Measurements from ENCODE around the gene C1orf116. TPM values are rescaled to one million over a fixed set of nuclear protein-coding genes. Genes with fewer than 3 reads are reported as not detected.

C1orf116 gene
- total and polyA plus RNA-seq, 10 of the 15 experiments (the other 5 are each of a cell fraction or from before 2014, with no cell fraction given): 0.01 to 0.08 TPM; not detected in 8

GRCh38 chr1:207059881-207060280, 27.3 kb upstream of the C1orf116 start (continued):
- TF ChIP-seq, protein P1, sequence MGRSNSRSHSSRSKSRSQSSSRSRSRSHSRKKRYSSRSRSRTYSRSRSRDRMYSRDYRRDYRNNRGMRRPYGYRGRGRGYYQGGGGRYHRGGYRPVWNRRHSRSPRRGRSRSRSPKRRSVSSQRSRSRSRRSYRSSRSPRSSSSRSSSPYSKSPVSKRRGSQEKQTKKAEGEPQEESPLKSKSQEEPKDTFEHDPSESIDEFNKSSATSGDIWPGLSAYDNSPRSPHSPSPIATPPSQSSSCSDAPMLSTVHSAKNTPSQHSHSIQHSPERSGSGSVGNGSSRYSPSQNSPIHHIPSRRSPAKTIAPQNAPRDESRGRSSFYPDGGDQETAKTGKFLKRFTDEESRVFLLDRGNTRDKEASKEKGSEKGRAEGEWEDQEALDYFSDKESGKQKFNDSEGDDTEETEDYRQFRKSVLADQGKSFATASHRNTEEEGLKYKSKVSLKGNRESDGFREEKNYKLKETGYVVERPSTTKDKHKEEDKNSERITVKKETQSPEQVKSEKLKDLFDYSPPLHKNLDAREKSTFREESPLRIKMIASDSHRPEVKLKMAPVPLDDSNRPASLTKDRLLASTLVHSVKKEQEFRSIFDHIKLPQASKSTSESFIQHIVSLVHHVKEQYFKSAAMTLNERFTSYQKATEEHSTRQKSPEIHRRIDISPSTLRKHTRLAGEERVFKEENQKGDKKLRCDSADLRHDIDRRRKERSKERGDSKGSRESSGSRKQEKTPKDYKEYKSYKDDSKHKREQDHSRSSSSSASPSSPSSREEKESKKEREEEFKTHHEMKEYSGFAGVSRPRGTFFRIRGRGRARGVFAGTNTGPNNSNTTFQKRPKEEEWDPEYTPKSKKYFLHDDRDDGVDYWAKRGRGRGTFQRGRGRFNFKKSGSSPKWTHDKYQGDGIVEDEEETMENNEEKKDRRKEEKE (IDR thresholded peaks at IDR 0.05): no peak

GRCh38 chr1:207058878-207059867, 26.6 kb upstream of the C1orf116 start:
- H3K79me2 ChIP-seq (ENCODE audit: control insufficient read depth, insufficient read depth, low read length): no peaks in the 10 kb centered on the region
- H3K9me3 ChIP-seq (replicated peaks; ENCODE audit: control insufficient read depth, insufficient read depth, low read length): no peaks in the 10 kb centered on the region
- ChIA-PET SMC1A (ENCODE audit: uncharacterized antibody, unreplicated experiment) (interaction anchor here (1.2 kb wide), 1 partner anchor 346 kb away, joined by 3 read pairs; no protein-coding TSS in a partner anchor), CTCF (interaction anchor here (0.7 to 3.7 kb wide), 5 partner anchors 9 to 23 kb away, joined by 3 to 15 read pairs (median 5); no protein-coding TSS in a partner anchor), POLR2A (no interaction called here), RAD21 (ENCODE audit: unreplicated experiment) (no interaction called here)
- FAIRE-seq (no peak), DNase-seq (ENCODE audit: low read depth, low spot score) (no peak), ATAC-seq (0 out of 3 replicates have a peak, but pooled peaks have one; percentile 24)
- intact Hi-C loops (cut with micrococcal nuclease; ENCODE audit: unreplicated experiment) (no loop called here), in situ Hi-C loops (cut with MboI) (no loop called here)
- H4K20me1 ChIP-seq (ENCODE audit: control insufficient read depth, insufficient read depth): no peaks in the 10 kb centered on the region
- no peak overlapping the region for H3K4me3 ChIP-seq
- WGBS (ENCODE audit: insufficient coverage, insufficient replicate concordance, low lambda C conversion rate, missing lambda C conversion rate): 69% methylated on average over 6 of the region's 6 CpGs
- H3K4me1 ChIP-seq (ENCODE audit: control insufficient read depth, insufficient read depth, low read length): peaks cover 3% of the 10 kb centered on the region; the same call in 1 of the 2 replicates
- no peaks in the 10 kb centered on the region for H3K36me3 ChIP-seq (ENCODE audit: control insufficient read depth in 2 of 2, insufficient read depth in 2 of 2, low read length in 1 of 2)
- H3K27me3 ChIP-seq (replicated peaks in 1 of 2; ENCODE audit: control insufficient read depth in 2 of 2, insufficient read depth in 2 of 2, low read length in 1 of 2): no peaks in the 10 kb centered on the region
- H3K4me2 ChIP-seq (ENCODE audit: control insufficient read depth, insufficient read depth): no peak overlapping the region
- no peak overlapping the region for H3K9ac ChIP-seq (ENCODE audit: control insufficient read depth, insufficient read depth, low read length)
- no TSS peak for BruUV-seq (replicated peaks)
- H3K27ac ChIP-seq (ENCODE audit: control insufficient read depth, insufficient read depth): no peak overlapping the region
- H2AFZ ChIP-seq (ENCODE audit: control insufficient read depth, low read depth, low read length): no peak overlapping the region
- no peak for TF ChIP-seq SUPT20H (IDR thresholded peaks at IDR 0.05; ENCODE audit: borderline replicate concordance, control insufficient read depth, low read depth, low read length)
- TF ChIP-seq CBX5 (IDR thresholded peaks at IDR 0.05; ENCODE audit: low read depth): no peak
- TF ChIP-seq SP1 (IDR thresholded peaks at IDR 0.05; ENCODE audit: low read depth, low read length): no peak
- TF ChIP-seq, protein P2, sequence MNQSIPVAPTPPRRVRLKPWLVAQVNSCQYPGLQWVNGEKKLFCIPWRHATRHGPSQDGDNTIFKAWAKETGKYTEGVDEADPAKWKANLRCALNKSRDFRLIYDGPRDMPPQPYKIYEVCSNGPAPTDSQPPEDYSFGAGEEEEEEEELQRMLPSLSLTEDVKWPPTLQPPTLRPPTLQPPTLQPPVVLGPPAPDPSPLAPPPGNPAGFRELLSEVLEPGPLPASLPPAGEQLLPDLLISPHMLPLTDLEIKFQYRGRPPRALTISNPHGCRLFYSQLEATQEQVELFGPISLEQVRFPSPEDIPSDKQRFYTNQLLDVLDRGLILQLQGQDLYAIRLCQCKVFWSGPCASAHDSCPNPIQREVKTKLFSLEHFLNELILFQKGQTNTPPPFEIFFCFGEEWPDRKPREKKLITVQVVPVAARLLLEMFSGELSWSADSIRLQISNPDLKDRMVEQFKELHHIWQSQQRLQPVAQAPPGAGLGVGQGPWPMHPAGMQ (IDR thresholded peaks at IDR 0.05; ENCODE audit: borderline replicate concordance): no peak
- TF ChIP-seq, protein P3, sequence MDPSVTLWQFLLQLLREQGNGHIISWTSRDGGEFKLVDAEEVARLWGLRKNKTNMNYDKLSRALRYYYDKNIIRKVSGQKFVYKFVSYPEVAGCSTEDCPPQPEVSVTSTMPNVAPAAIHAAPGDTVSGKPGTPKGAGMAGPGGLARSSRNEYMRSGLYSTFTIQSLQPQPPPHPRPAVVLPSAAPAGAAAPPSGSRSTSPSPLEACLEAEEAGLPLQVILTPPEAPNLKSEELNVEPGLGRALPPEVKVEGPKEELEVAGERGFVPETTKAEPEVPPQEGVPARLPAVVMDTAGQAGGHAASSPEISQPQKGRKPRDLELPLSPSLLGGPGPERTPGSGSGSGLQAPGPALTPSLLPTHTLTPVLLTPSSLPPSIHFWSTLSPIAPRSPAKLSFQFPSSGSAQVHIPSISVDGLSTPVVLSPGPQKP (IDR thresholded peaks at IDR 0.05; ENCODE audit: low read depth, low read length): no peak
- no peak for TF ChIP-seq NR2F1 (conservative IDR thresholded peaks at IDR 0.05)
- TF ChIP-seq MEF2A (IDR thresholded peaks at IDR 0.05; ENCODE audit: insufficient read depth, low read depth, low read length): no peak
- TF ChIP-seq, protein P4, sequence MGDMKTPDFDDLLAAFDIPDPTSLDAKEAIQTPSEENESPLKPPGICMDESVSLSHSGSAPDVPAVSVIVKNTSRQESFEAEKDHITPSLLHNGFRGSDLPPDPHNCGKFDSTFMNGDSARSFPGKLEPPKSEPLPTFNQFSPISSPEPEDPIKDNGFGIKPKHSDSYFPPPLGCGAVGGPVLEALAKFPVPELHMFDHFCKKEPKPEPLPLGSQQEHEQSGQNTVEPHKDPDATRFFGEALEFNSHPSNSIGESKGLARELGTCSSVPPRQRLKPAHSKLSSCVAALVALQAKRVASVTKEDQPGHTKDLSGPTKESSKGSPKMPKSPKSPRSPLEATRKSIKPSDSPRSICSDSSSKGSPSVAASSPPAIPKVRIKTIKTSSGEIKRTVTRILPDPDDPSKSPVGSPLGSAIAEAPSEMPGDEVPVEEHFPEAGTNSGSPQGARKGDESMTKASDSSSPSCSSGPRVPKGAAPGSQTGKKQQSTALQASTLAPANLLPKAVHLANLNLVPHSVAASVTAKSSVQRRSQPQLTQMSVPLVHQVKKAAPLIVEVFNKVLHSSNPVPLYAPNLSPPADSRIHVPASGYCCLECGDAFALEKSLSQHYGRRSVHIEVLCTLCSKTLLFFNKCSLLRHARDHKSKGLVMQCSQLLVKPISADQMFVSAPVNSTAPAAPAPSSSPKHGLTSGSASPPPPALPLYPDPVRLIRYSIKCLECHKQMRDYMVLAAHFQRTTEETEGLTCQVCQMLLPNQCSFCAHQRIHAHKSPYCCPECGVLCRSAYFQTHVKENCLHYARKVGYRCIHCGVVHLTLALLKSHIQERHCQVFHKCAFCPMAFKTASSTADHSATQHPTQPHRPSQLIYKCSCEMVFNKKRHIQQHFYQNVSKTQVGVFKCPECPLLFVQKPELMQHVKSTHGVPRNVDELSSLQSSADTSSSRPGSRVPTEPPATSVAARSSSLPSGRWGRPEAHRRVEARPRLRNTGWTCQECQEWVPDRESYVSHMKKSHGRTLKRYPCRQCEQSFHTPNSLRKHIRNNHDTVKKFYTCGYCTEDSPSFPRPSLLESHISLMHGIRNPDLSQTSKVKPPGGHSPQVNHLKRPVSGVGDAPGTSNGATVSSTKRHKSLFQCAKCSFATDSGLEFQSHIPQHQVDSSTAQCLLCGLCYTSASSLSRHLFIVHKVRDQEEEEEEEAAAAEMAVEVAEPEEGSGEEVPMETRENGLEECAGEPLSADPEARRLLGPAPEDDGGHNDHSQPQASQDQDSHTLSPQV (IDR thresholded peaks at IDR 0.05): no peak
- TF ChIP-seq TCF7 (IDR thresholded peaks at IDR 0.05; ENCODE audit: borderline replicate concordance): no peak
